ENCODE data around the gene PPTC7.
"Not testable (repeated sequence)": the region's sequence is repeated elsewhere in the genome, so short reads cannot be mapped to it uniquely, and the experiment has no call there.

PPTC7 gene

DNA sequence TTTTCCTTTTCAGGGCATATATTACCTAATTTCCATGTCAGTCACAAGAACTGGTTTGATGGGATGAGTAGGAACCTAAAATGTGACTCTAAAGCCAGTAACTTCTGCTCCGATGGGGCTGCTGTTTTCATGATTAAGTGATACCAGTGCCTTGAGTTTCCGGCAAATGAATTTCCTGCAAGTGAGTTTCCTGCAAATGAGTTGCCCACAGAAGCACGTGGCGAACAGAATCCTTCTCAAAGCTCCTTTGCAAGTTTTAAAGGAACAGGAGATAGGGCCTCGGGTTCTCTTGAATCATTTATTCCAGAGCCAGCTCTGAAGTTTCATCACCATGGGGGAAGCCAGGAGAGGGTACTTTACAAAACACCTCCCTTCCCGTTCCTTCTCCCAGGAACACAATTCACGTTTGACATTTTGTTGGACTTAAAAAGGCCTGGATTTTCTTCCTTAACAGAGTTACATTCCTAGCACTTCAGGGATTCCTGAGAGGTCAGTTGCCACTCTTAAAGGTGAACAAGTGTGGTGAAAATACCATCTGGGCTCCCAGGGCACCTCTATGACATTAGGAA, 2.2 kb upstream of the PPTC7 start:
- DNase-seq (ENCODE audit: low read depth in 2 of 2): peak in 1 of 2 donors; percentile 30

DNA sequence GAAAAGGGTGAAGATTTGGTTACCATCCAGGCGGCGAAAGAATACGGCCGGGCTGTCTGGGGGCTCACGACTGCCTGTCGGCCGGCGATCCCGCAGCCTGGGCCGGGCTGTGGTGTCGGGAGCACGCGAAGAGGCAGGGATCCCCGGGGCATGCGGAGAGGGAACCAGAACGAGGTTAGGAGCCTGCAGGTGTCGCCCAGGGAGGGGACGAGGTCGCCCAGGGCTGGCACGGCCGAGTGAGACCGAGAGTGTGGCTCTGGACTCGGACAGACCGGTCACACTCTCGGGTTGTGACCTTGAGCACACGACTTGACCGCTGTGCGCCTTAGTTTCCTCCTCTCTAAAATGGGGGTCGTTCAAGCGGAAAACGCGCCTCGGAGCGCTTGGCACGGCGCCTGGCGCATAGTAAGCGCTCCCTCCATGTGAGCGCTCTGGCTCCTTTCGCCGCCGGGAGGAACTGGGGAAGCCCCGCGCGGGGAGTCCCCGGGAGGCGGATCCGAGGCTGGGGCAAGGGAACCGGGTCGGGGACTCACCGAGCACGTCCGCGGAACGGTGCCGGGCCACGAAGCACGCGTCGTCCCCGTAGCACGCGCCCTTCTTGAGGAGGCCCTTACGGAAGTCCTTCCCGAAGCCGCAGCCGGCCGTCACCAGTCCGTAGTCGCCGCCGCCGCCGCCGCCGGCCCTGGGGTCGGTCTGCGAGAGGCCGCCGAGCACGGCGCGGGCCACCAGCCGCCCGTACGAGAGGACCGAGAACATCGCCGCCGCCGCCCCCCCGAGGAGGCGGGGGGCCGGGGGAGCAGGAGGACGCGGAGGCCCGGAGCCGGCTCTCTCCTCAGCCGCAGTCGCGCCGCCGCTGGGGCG, 612 bp downstream of the PPTC7 start:
- peak; percentile 71 to 77 for DNase-seq (ENCODE audit: low read depth in 2 of 2)

DNA sequence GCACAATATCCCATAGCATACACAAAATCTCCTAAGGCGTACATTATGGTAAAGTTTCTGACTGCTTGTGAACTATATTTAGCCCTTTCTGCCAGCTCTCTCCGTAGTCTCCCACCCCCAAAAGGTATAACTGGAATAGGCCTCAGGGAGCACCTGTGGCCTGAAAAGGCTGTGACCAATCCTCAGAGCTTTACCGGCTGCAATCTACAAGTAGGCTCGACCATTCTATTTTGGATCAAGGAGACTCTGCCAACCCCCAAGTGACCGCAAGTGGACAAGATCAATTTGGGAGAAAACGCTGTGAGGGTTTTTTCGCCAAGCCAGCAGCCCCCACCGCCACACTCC, 1.2 kb downstream of the PPTC7 start:
- DNase-seq (ENCODE audit: low read depth in 2 of 2): no peak

DNA sequence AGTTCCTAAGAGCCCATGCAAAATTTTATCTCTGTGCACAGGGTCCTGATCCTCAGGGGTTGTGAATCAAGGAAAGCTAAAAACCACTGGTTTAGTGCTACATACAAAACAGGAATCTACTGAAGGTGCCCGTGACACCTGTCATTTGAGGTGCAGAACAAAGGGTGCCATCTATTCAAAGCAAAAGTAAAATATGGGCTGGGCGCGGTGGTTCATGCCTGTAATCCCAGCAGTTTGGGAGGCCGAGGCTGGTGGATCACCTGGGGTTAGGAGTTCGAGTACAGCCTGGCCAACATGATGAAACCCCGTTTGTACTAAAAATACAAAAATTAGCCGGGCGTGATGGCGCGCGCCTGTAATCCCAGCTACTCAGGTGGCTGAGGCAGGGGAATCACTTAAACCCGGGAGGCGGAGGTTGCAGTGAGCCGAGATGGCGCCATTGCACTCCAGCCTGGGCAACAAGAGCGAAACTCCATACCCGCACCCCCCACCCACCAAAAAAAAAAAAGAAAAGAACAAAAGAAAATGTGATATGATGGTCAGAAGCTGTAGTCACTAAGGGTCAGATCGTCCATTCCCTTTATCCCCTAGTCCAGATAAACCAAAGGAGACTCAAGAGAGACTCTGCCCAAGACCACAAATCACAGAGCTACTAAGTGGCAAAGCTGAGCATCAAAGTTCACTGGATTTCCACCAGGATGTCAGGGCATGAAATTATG, 3.4 kb downstream of the PPTC7 start:
- DNase-seq (ENCODE audit: low read depth in 2 of 2): no peak

DNA sequence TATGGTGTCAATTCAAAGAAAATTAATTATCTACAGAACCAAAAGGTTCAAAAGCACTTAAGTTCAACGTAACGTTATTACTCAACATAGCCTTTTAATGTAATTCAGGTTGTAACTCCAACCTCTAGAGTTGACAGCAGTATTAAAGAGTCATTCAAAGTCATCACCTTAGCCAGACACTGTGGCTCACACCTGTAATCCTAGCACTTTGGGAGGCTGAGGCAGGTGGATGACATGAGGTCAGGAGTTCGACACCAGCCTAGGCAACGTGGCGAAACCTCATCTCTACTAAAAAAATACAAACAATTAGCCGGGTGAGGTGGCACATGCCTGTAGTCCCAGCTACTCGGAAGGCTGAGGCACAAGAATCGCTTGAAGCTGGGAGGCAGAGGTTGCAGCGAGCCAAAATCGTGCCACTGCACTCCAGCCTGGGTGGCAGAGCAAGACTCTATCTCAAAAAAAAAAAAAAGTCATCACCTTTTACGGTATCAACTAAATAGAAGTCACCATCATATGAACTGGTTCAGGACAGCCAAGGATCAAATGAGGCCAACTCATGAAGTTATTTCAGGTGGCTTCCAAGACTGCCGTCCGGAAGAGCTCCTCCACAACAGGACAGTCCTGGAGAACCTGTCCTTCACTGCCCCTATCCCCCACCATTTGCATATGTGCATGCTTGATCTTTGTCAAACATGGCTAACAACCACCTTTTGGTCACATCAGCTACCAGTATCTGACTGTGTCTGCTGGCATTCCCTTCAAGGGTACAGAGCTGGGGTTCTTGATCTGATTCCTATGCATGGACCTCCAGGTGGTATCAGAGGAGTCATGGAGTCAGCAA, 4.2 kb downstream of the PPTC7 start:
- no peak for DNase-seq (ENCODE audit: low read depth in 2 of 2)

DNA sequence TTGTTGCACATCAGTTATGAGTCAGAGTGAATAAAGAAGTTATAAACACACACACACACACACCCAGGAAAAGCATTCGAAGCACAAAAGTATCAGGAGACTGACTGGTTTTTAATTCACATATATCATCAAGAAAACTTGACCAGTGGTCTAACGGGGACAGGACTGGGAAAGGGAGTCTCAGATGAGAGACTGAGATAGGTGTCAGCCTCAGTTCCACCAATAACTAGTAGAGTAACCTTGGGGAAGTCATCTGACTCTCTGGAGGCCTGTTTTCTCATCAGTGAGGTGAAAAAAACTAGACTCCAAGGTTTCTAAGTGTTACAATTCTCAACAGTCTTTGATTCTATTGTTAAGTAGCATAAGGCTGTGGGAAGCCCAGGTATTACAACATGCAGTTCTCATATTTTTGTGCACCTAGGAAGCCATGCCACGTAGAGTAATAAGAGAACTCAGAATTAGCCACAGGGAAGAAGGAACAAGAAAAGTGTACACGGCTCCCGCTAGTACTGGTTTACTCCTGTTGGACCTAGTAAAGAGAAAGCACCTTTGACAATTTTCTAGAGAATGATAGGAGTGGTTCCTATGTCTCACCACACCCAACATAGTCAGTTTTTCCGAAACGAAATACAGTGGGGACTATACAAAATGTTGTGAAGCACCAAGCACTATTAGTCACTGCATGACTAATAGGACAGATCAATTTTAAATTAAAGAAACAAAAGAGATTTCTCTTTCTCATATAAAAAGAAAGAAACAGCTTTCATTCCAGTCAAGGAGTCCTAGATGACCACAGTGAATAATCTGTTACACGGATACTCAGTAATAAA, 5.0 kb downstream of the PPTC7 start:
- DNase-seq (ENCODE audit: low read depth in 2 of 2): peak in 1 of 2 donors; percentile 30

DNA sequence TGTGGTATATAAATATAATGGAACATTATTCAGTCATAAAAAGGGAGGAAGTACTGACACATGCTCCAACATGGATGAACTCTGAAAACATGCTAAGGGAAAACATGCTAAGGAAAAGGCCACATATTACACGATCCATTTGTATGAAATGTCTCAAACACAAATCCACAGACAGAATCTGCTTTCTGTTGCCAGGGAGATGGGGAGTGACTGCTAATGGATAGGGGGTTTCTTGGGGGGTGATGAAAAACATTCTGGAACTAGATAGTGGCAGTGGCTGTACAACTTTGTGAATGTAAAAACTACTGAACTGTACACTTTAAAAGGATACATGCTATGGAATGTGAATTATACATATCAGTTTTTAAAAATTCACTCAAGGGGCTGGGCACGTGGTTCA, 6.6 kb downstream of the PPTC7 start:
- DNase-seq (ENCODE audit: low read depth in 2 of 2): no peak

DNA sequence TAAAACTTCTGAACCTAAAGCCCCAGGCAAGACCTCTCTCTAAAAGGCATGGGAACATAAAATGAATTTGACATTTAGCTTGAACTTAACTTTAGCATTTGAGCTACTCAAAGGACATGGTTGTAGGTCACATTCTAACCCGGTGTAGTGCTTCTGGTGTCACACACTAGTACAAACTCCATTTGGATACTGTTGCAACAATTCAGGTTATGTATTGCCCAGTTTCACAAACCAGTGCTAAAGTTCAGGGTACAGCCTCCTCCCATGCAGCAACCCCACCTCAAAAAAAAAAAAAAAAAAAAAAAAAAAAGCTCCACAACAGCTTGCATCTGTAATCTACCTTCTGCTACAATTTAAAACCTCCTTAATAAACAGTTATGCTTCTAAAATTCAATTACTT, 7.8 kb downstream of the PPTC7 start:
- no peak for DNase-seq (ENCODE audit: low read depth in 2 of 2)

DNA sequence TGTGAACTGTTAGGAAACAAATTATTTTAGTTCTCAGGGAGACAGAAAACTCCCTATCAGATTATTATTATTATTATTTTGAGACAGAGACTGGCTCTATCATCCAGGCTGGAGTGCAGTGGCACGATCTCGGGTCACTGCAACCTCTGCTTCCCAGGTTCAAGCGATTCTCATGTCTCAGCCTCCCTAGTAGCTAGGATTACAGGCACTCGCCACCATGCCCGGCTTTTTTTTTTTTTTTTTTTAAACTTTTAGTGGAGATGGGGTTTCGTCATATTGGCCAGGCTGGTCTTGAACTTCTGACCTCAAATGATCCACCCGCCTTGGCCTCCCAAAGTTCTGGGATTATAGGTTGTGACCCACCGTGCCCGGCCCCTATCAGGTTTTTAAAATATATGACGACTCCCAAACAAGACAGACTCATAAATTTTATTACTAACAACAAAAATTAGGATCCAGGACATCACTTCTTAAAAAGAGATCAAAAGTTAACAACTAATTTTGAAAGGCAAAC, 8.3 kb downstream of the PPTC7 start:
- not testable (repeated sequence) for DNase-seq (ENCODE audit: low read depth in 2 of 2)

DNA sequence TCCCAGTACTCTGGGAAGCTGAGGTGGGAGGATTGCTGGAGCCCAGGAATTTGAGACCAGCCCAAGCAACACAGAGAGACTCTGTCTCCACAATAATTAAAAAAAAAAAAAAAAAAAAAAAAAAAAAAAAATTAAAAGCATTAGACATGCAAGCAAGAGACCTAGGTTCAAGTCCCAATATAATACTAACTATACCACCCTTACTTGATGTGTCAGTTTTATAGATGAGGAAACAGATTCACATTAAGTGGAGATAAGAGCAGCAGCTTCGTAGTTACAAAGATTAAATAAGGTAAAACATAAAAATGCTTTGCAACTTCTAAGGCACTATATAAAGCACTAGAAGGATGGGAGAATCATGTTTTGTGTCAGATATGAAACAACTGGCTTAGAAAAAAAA, 9.1 kb downstream of the PPTC7 start:
- DNase-seq (ENCODE audit: low read depth in 2 of 2): no peak

DNA sequence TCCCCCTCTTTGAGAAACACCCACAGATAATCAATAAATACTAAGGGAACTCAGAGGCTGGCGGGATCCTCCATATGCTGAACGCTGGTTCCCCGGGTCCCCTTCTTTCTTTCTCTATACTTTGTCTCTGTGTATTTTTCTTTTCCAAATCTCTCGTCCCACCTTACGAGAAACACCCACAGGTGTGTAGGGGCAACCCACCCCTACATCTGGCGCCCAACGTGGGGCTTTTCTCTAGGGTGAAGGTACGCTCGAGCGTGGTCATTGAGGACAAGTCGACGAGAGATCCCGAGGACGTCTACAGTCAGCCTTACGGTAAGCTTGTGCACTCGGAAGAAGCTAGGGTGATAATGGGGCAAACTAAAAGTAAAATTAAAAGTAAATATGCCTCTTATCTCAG, 12.3 kb downstream of the PPTC7 start:
- not testable (repeated sequence) for DNase-seq (ENCODE audit: low read depth in 2 of 2)

DNA sequence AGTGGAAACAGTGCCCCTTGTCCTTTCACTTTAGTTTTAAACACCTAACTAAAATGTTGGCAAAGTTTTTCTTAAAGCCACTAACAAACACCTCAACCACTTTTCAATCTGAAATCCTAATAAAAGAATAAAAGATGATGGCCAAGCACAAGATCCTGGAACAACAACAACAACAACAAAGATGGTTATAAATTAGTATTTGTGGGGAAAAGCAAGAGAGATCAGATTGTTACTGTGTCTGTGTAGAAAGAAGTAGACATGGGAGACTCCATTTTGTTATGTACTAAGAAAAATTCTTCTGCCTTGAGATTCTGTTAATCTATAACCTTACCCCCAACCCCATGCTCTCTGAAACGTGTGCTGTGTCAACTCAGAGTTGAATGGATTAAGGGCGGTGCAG, 13.3 kb downstream of the PPTC7 start:
- not testable (repeated sequence) for DNase-seq (ENCODE audit: low read depth in 2 of 2)

DNA sequence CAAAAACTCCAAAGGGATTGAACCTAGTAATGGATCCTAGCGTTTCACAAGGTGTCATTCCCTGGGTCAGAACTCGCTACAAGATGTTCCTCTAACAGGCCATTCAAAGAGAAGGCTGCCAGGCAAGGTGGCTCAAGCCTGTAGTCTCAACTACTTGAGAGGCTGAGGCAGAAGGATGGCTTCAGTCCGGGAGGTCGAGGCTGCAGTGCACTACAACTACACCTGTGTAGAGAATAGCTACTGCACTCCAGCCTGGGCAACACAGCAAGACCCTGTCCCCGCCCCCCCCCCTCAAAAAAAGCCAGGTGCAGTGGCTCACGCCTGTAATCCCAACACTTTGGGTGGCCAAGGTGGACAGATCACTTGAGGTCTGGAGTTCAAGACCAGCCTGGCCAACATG, 14.4 kb downstream of the PPTC7 start:
- DNase-seq (ENCODE audit: low read depth in 2 of 2): no peak

DNA sequence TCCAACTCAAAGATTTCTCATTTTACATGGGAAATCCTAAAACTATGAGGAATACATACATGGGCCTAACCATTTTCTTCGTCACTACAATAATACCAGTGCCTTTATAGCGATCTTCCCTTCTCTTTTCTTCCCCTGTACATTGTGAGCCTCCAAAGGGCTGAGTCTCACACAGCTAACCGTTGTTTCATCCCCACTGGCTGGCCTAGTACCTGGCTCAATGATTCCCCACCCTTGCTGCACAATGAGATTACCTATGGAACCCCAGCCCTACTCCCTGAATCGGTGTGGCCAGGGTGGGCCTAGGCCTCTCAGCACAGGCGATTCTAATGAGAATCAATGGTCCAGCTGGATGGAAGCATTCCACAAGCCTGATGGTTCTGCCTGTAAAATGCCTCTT, 16.1 kb downstream of the PPTC7 start:
- no peak for DNase-seq (ENCODE audit: low read depth in 2 of 2)

DNA sequence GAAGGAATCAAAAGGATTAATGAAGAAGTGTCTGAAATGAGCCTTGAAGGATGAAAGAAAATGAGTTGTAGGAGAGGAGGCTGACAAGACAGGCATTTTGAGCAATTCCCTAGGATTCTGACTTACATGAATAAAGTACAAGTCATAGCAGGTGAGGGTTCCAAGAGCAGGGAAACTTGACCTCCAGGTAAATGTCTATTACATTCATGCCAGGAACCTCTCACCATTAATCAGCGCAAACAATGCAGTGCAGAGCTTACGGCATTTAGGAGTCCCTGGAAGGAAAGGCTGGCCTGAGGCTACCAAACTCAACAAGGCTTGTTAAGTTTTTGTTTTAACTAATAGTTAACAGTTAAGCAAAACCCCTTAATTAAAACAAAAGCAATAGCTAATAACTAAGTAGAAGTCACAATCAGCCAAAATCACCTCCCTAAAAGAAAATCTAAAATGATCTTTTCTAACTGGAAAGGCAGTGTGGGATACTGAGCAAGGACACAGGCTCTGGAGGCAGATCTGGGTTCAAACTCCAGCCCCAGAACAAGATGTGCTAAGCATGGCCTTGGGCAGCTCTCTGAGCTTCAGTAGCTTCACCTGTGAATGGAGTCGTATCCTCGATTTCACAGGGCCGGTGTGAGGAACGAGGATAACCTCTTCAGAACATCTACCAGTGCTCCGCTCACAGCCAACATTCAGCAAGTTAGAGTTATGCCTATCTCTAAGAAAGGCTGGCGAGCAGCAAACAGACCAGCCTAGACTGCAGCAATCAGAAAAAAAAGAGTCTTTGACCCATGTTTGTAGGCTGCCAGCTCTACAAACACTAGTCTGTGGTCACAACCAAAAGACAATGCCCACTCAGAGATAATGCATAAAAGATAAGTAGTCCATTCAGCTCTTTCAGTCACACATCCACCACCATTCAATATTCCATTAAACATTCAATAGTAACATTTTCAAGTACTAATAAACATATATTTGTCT, 16.9 kb downstream of the PPTC7 start:
- no peak for DNase-seq (ENCODE audit: low read depth in 2 of 2)

DNA sequence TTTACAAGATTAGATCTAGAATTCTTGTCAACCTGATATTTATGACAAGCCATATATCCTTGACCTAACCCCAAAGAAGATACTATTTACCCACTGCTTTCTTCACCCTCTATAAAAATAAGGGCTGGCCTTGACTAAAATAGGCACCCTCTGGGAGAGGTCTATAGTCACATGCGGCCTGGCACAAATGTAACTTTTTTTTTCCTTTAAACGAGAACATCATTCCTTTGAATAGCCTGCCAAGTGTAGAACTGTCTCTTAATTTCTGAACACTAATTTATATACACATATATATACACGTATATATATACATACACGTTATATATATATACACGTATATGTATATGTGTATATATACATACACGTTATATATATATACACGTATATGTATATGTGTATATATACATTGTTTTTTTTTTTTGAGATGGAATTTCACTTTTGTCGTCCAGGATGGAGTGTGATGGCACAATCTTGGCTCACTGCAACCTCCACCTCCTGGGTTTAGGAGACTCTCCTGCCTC, 18.6 kb downstream of the PPTC7 start:
- no peak for DNase-seq (ENCODE audit: low read depth in 2 of 2)

DNA sequence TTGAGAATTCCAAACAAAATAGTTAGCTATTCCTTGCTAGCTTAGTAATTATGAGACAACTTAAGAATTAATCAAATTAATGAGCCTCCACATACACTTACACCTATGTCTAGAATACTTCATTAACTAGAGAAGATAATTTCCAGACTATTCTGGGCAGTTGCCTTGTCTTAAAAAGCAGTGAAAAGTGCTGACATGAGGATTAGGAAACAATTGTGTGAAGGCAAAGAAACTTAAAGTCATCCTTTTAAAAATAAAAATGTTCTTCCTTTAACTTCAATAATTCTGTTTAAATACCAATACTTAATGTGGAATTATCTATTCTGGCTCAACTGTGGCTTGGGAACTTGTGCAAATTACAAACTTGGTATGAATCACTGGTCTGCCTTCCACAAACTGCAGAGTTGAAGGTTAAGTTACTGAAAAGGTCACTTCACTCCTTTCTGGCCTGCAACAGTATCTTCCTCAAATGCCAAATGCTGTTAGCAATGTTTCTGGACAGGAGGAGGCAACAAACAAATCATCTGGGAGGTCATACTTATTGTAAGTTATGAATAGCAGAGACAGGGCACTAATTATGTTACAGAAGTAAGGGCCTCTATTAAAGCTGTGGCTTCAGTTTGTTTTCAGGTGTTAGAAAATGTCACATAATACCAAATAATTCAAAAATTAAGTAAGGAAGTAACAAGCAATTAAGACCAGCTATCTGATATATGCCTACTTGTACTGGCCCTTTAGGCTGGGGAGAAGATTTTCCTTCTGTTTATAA, 19.2 kb downstream of the PPTC7 start:
- no peak for DNase-seq (ENCODE audit: low read depth in 2 of 2)

DNA sequence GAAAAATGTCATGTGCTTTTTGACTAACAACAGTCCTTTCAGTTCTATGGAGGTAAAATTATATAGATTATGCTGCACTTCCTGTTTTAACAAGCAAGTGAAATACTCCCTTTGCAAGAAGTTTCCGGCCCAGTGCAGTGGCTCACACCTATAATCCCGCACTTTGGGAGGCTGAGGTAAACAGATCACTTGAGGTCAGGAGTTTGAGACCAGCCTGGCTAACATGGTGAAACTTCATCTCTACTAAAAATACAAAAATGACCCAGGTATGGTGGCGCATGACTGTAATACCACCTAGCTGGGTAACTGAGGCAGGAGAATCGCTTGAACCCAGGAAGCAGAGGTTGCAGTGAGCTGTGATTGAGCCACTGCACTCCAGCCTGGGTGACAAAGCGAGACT, 20.7 kb downstream of the PPTC7 start:
- not testable (repeated sequence) for DNase-seq (ENCODE audit: low read depth in 2 of 2)
